ENCODE results near the gene CHST11. TPM values are rescaled to one million over a fixed set of nuclear protein-coding genes. Genes with fewer than 3 reads are reported as not detected.

The CHST11 gene
- total RNA-seq, 1 donor from 2014 or later: 11.4 TPM

- Mint-ChIP-seq H3K9me3 (ENCODE audit: low read depth) (no peaks in the 10 kb centered on the region), H3K36me3 (ENCODE audit: insufficient read depth) (peaks cover 3% of the 10 kb centered on the region), H3K27ac (peak overlapping the region; percentile 72), H3K4me1 (ENCODE audit: low read depth) (peaks cover 29% of the 10 kb centered on the region), H3K27me3 (no peaks in the 10 kb centered on the region), H3K4me3 (ENCODE audit: low read depth) (peak overlapping the region; percentile 43)
- no peak for DNase-seq (ENCODE audit: low spot score, unreplicated experiment)
- no peak for TF ChIP-seq CTCF (IDR thresholded peaks at IDR 0.05; ENCODE audit: unreplicated experiment)
Observed at GRCh38 chr12:104604995-104605675, 148.4 kb downstream of the CHST11 start.

GRCh38 chr12:104605685-104606084 is 148.9 kb downstream of the CHST11 start:
- Mint-ChIP-seq H3K4me1 (ENCODE audit: low read depth) (peaks cover 30% of the 10 kb centered on the region), H3K36me3 (ENCODE audit: insufficient read depth) (peaks cover 3% of the 10 kb centered on the region), H3K27me3 (no peaks in the 10 kb centered on the region), H3K9me3 (ENCODE audit: low read depth) (no peaks in the 10 kb centered on the region), H3K4me3 (ENCODE audit: low read depth) (peak overlapping the region; percentile 43), H3K27ac (peak overlapping the region; percentile 72)
- no peak for TF ChIP-seq CTCF (IDR thresholded peaks at IDR 0.05; ENCODE audit: unreplicated experiment)
- no peak for DNase-seq (ENCODE audit: low spot score, unreplicated experiment)

- no peak overlapping the region for H3K27ac Mint-ChIP-seq
- peaks cover 26% of the 10 kb centered on the region for H3K4me1 Mint-ChIP-seq (ENCODE audit: low read depth)
- DNase-seq (ENCODE audit: low spot score, unreplicated experiment): no peak
- H3K4me3 Mint-ChIP-seq (ENCODE audit: low read depth): no peak overlapping the region
- H3K36me3 Mint-ChIP-seq (ENCODE audit: insufficient read depth): no peaks in the 10 kb centered on the region
- H3K27me3 Mint-ChIP-seq: no peaks in the 10 kb centered on the region
- H3K9me3 Mint-ChIP-seq (ENCODE audit: low read depth): no peaks in the 10 kb centered on the region
- no peak for TF ChIP-seq CTCF (IDR thresholded peaks at IDR 0.05; ENCODE audit: unreplicated experiment)
Observed at GRCh38 chr12:104608998-104609397, 152.2 kb downstream of the CHST11 start.

- no peak overlapping the region for H3K27ac Mint-ChIP-seq
- H3K36me3 Mint-ChIP-seq (ENCODE audit: insufficient read depth): no peaks in the 10 kb centered on the region
- no peak for DNase-seq (ENCODE audit: low spot score, unreplicated experiment)
- no peak for TF ChIP-seq CTCF (IDR thresholded peaks at IDR 0.05; ENCODE audit: unreplicated experiment)
- H3K4me3 Mint-ChIP-seq (ENCODE audit: low read depth): no peak overlapping the region
- H3K27me3 Mint-ChIP-seq: no peaks in the 10 kb centered on the region
- H3K4me1 Mint-ChIP-seq (ENCODE audit: low read depth): peaks cover 24% of the 10 kb centered on the region
- H3K9me3 Mint-ChIP-seq (ENCODE audit: low read depth): no peaks in the 10 kb centered on the region
Observed at GRCh38 chr12:104609445-104609844, 152.7 kb downstream of the CHST11 start.

- H3K27ac Mint-ChIP-seq: no peak overlapping the region
- peaks cover 24% of the 10 kb centered on the region for H3K4me1 Mint-ChIP-seq (ENCODE audit: low read depth)
- no peaks in the 10 kb centered on the region for H3K27me3 Mint-ChIP-seq
- H3K9me3 Mint-ChIP-seq (ENCODE audit: low read depth): no peaks in the 10 kb centered on the region
- DNase-seq (ENCODE audit: low spot score, unreplicated experiment): no peak
- no peak for TF ChIP-seq CTCF (IDR thresholded peaks at IDR 0.05; ENCODE audit: unreplicated experiment)
- no peaks in the 10 kb centered on the region for H3K36me3 Mint-ChIP-seq (ENCODE audit: insufficient read depth)
- H3K4me3 Mint-ChIP-seq (ENCODE audit: low read depth): no peak overlapping the region
Observed at GRCh38 chr12:104610513-104611235, 153.9 kb downstream of the CHST11 start.
